COR-L47 (cell line): ENCODE results near the gene NBL1.

Experiments
- DNase-seq: peaks from one replicate; lab custom pipeline; 2025; lab: John Stamatoyannopoulos, UW

NBL1 gene, protein sequence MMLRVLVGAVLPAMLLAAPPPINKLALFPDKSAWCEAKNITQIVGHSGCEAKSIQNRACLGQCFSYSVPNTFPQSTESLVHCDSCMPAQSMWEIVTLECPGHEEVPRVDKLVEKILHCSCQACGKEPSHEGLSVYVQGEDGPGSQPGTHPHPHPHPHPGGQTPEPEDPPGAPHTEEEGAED

GRCh38 chr1:19643602-19644394 lies at the start of gene NBL1:
TSS of gene NBL1 (plus strand) at chr1:19644311. CDS start at chr1:19655031, 10,720 bp downstream.
- DNase-seq = no peak

DNA sequence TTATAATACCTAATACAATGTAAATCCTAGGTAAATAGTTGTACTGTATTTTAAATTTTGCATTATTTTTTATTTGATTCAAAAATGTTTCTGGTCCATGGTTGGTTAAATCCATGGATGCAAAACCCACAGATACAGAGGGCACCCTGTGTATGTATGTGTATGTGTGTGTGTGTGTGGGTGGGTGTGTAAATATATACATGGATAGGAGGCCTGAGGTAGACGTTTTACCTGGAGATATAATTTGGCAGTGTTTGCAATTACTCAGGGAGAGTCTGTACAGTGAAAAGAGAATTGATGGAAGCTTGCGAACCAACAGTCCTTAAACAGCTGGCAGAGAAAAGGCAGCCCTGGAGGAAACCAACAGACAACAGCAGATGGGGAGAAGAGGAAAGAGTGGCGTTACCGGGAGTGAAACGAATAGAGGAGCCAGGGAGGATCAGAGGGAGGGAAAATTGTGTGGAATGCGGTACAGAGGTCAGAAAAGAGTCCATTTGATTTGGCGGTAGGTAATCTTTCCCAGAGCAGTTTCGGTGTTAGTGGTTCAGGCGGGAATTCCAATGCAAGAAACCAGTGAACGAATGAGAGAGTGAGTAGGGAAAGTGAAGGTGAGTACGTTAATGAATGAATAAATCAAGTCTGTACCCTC lies 47.9 kb upstream of the NBL1 start:
- no peak for DNase-seq

GRCh38 chr1:19596714-19597495 lies 47.2 kb upstream of the NBL1 start:
- DNase-seq = peak; percentile 97

- no peak for DNase-seq
Observed at GRCh38 chr1:19597496-19598309, 46.4 kb upstream of the NBL1 start.

GRCh38 chr1:19599810-19600209 lies 44.3 kb upstream of the NBL1 start:
- no peak for DNase-seq

DNA sequence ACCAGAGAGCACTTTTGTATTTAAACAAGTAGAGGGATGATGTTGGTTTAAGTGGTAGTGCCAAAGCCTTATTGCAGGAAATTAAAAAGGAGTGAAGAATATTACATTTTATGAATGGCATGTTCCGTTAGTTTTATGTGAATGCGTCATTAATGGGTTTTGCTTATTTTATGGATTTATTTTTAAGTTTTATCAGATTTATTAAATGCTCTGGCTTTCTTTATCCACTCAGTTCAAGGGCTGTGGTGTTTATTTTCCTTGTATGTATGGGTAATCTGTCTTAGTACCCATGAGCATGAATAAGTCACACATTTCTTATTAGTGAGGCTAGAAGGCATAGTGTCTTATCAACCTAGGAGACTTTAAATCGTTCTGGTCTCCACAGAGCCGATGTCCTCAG lies 41.6 kb upstream of the NBL1 start:
- no peak for DNase-seq

DNA sequence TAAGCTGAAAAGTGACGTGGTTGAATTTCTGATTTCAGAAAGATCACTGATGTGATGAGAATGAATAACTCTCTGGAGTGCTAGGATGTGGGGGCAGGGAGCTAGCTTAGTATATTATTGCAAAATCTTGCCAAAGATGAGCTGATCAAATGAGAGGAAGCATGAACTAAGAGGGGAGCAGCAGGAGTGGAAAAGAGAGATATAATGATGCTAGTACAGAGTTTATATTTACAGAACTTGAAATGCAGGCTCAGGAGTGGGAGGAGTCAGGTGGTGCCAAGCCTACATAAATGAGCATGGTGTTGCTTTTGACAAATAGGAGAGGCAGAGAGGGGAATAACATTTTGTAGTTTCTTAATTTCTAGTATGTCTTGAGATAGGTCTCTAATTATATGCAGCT lies 38.1 kb upstream of the NBL1 start:
- DNase-seq = no peak

GRCh38 chr1:19606817-19607642 lies 37.1 kb upstream of the NBL1 start:
- DNase-seq = no peak

- no peak for DNase-seq
Observed at GRCh38 chr1:19608232-19608631, 35.9 kb upstream of the NBL1 start.

DNA sequence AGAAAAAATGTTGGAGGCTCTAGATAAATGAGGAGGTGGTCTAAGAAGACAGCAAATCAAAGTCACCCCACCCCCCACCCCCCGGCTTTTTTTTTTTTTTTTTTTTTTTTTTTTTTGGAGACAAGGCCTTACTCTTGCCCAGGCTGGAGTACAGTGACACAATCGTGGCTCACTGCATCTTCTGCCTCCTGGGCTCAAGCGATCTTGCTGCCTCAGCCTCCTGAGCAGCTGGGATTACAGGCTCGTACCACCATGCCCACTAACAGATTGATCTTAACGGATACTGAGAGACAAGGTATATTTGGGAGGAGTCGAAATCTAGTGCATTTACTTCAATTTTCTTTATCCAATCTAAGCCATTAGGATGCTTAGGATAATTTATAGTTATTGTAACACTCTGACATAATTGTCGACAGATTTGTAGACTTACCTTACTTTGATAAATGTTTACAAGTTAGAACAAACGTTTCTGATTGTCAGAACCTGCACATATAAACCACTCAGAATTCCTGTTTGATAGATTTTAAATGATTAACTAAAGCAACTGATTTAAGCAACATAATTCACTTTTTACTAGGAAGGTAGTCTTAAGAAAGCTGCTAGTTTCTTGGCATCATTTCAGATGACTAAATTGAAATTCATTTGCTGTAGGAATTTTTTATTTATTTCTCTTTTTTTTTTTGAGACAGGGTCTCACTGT lies 33.7 kb upstream of the NBL1 start:
- DNase-seq = no peak

DNA sequence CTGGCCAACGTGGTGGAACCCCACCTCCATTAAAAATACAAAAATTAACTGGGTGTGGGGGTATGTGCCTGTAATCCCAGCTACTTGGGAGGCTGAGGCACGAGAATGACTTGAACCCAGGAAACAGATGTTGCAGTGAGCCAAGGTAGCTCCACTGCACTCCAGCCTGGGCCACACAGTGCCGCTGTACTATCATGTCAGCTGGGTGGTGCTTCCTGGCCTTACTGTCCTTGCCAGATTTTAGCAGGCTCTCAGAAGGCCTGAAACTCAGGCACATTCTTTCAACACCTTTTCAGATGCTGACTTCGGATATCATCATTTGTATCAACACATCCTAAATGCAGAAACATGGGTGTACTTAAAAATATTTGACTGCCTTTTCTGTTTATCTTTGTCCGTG lies 31.6 kb upstream of the NBL1 start:
- no peak for DNase-seq

DNA sequence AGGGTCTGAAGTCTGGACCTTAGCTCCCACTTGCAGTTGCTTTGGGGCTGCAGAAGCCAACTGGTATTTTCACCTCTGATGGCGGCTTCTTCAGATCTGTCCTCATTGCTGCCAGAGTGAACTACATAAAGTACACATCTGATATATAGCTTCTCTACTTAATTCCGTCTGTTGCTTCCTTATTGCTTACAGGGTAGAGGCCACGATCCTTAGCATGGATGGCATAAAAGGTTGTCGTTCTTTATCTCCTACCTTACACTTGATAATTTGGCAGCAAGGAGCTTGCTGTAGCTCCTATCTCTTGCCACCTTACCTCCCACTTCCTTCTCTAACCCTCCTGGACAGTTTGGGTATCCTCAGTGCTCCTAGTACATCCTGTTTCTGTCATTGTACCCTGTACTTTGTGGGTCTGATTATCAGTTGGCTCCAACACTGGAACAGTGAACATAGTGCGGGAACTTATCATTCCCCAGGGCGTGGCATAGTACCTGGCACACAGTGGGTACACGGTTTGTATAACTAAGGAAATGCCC lies 30.9 kb upstream of the NBL1 start:
- no peak for DNase-seq

DNA sequence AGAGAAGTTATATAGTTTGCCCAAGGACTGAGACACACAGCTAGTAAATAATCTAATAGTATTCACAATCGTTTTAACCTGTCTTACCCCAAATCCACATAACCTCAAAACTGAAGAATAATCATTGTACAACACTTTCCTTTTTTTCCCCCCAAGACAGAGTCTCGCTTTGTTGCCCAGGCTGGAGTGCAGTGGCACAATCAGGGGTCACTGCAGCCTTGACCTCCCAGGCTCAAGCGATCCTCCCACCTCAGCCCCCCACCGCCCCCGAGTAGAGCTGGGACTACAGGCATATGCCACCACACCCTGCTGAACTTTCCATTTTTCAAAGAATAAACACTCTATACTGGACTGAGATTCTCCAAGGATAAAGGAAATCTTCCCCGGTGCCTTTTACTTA lies 28.7 kb upstream of the NBL1 start:
- no peak for DNase-seq

DNA sequence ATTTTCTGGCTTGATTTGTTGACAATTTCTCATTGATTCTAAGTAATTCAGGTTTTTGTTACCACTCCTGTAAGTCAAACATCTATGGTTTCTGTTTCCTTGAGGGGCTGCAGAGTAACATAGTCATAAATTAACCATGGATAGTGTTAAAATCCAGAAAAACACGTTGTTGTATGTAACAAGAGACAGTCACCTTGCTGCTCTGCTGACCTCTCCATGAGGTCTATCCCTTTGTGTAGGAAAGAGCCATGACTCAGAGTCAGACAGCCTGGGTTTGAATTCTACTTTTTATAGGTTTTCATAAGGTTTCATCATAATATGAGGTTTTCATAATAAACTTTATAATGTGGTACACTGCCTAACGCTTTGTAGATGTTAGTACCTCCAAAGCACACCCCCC lies 27.6 kb upstream of the NBL1 start:
- DNase-seq = no peak

GRCh38 chr1:19617376-19617775 lies 26.7 kb upstream of the NBL1 start:
- DNase-seq = no peak

GRCh38 chr1:19618428-19618827 lies 25.7 kb upstream of the NBL1 start:
- no peak for DNase-seq

GRCh38 chr1:19619697-19620384 lies 24.3 kb upstream of the NBL1 start:
- DNase-seq = no peak

GRCh38 chr1:19620786-19621185 lies 23.3 kb upstream of the NBL1 start:
- DNase-seq = no peak

DNA sequence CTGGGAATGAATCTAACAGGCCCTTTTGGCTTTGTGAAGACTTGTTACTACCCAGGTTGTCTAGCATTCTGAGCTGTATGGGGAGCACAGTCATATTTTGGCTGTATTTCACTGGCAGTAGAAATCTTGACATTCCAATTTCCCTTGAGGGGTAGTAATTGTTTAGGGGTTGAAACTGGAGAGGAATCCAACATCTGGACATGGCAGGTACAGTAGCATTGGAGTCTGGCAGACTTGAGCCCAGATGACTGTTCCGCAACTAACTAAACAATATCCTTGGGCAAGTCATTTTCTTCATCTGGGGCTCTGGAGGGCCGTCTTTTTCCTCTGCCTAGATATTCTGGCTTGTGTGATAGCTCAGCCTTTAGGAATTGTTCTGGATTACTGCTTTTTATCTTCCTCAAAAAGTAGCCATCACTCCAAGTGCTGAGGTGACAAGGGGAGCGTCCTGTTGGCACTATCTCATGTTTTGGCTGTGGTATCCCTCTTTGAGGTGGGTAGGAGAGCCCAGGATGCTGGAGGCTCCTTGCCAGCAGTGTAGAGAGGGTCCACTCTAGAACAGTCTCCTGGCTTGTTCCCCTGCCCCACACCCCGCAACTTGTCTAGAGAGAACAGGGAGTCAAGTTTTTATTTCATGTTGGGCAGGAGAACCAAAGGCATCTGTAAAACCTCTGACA lies 22.7 kb upstream of the NBL1 start:
- DNase-seq = no peak
